Colonic mucosa (tissue), 4 donors: ENCODE results near the gene GRIK2. TPM values are rescaled to one million over a fixed set of nuclear protein-coding genes. Genes with fewer than 3 reads are reported as not detected.

Experiments used
- DNase-seq: peaks from one replicate; pipeline ENCODE4 v3.0.0-alpha.2; 2020
- H3K27ac ChIP-seq: fragments of 200-600 bp; one replicate; pipeline ENCODE4 v1.8.0; 2021
- H3K27me3 ChIP-seq: fragments of 200-600 bp; one replicate; pipeline ENCODE4 v1.8.0; 2021
- H3K36me3 ChIP-seq: fragments of 200-600 bp; one replicate; pipeline ENCODE4 v1.8.0; 2021
- H3K4me1 ChIP-seq: fragments of 200-600 bp; one replicate; pipeline ENCODE4 v1.8.0; 2021; ENCODE audit warnings: mild to moderate bottlenecking
- H3K4me3 ChIP-seq: fragments of 200-600 bp; one replicate; pipeline ENCODE4 v1.8.0; 2021
- H3K9ac ChIP-seq, 2 donors: one replicate each; pipeline ENCODE4 v1.7.0; 2013; ENCODE audit warnings: control low read depth in 2 of 2, low read depth in 2 of 2, low read length in 2 of 2
- H3K9me3 ChIP-seq: fragments of 200-600 bp; one replicate; pipeline ENCODE4 v1.8.0; 2021
- intact Hi-C: fragments of 100-400 bp; cut with DNase I; formaldehyde crosslinking; loops from one replicate; pipeline ENCODE4 v1.14.1; 2022
- total RNA-seq, 2 donors: library from RNA; stranded (reverse); fragmentation: NEBNext Ultra II Directional in 1 of 2; extraction: Animal tissue kit (Norgen Biotek cat#: 25700) in 1 of 2; gene quantifications; one replicate each; pipeline ENCODE4 v1.2.1, GENCODE V29; 2021
- TF ChIP-seq, protein P1 (sequence below): fragments of 200-600 bp; IDR thresholded peaks from one replicate; pipeline ENCODE4 v1.8.0; 2022; ENCODE audit warnings: antibody characterized with exemption, mild to moderate bottlenecking
- donor health status: healthy.
- donor health status: DM: no; HTN: no; CAD: no.
- donor health status: DM: no; HTN: no; CAD: no.

Gene GRIK2
- total RNA-seq, 2 donors from 2014 or later = 0.50 to 0.72 TPM

DNA sequence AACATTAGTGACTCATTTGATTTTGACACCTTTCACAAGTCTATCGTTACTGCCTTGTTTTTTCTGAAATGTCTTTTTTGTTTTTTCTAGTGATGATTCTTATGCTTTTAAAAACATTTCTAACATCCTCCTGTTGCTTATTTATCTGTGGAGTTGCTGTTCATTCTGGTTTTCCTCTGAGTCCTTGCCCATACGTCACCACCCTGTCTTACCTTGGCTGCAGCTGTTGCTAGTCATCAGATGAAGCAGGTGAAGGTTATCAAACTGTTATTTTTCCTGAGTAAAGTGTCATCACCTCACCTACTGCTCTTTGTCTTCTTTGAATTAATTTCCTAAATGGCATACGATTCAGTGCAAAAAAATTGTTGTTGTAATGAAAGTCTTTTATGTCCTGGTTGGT is 376.6 kb downstream of the GRIK2 start:
- H3K27me3 ChIP-seq = no peaks in the 10 kb centered on the region
- no peak for DNase-seq
- TF ChIP-seq, protein P1, sequence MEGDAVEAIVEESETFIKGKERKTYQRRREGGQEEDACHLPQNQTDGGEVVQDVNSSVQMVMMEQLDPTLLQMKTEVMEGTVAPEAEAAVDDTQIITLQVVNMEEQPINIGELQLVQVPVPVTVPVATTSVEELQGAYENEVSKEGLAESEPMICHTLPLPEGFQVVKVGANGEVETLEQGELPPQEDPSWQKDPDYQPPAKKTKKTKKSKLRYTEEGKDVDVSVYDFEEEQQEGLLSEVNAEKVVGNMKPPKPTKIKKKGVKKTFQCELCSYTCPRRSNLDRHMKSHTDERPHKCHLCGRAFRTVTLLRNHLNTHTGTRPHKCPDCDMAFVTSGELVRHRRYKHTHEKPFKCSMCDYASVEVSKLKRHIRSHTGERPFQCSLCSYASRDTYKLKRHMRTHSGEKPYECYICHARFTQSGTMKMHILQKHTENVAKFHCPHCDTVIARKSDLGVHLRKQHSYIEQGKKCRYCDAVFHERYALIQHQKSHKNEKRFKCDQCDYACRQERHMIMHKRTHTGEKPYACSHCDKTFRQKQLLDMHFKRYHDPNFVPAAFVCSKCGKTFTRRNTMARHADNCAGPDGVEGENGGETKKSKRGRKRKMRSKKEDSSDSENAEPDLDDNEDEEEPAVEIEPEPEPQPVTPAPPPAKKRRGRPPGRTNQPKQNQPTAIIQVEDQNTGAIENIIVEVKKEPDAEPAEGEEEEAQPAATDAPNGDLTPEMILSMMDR = no peak
- no peaks in the 10 kb centered on the region for H3K4me1 ChIP-seq
- H3K9me3 ChIP-seq = no peaks in the 10 kb centered on the region
- H3K4me3 ChIP-seq = no peak overlapping the region
- intact Hi-C loops = no loop called here
- no peak overlapping the region for H3K27ac ChIP-seq
- no peaks in the 10 kb centered on the region for H3K36me3 ChIP-seq
- no peak overlapping the region for H3K9ac ChIP-seq

DNA sequence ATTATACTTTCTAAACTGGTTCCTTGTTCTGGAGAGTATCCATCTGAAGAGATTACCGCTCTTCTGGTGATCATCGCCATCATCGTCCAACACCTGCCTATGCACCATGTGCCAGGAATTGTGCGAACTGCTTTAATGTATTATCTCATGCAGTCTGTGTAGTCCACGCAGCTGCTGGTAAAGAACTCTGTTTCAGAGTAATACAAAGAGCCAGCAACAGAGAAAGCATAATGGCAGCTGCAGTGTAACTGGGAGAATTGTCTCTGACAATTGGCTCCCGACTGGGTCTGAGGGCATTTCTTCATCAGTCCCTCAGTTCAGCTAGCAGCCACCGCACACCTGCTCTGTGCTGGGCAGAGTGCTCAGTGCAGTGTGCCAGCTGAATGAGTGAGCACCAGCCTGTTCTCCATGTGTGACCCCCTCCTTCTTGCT is 383.4 kb downstream of the GRIK2 start:
- intact Hi-C loops = no loop called here
- TF ChIP-seq, protein P1 = no peak
- H3K9ac ChIP-seq = no peak overlapping the region
- no peak overlapping the region for H3K27ac ChIP-seq
- H3K9me3 ChIP-seq = no peaks in the 10 kb centered on the region
- H3K27me3 ChIP-seq = no peaks in the 10 kb centered on the region
- no peaks in the 10 kb centered on the region for H3K36me3 ChIP-seq
- H3K4me1 ChIP-seq = no peaks in the 10 kb centered on the region
- H3K4me3 ChIP-seq = no peak overlapping the region
- DNase-seq = no peak

DNA sequence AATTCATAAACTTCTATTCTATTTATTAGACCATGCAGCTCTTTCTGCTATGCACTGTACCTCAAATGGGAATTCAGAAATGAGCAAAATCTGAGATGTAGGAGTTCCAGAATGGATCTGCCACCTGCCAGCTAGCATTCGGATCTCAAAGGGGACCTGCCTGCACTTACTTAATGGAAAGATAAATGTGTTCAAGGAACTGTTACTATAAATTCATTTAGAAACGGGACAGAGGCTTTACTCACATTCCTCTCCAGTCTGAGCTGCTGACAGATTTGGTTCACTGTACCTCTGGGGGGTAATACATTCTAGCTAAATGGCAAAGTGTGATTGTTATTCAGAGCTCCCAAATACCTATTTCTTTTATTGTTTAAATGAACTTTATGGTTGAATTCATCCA is 384.1 kb downstream of the GRIK2 start:
- no peak overlapping the region for H3K27ac ChIP-seq
- H3K4me3 ChIP-seq = no peak overlapping the region
- DNase-seq = no peak
- intact Hi-C loops = no loop called here
- TF ChIP-seq, protein P1 = no peak
- no peaks in the 10 kb centered on the region for H3K27me3 ChIP-seq
- no peak overlapping the region for H3K9ac ChIP-seq
- H3K4me1 ChIP-seq = no peaks in the 10 kb centered on the region
- no peaks in the 10 kb centered on the region for H3K9me3 ChIP-seq
- H3K36me3 ChIP-seq = no peaks in the 10 kb centered on the region

DNA sequence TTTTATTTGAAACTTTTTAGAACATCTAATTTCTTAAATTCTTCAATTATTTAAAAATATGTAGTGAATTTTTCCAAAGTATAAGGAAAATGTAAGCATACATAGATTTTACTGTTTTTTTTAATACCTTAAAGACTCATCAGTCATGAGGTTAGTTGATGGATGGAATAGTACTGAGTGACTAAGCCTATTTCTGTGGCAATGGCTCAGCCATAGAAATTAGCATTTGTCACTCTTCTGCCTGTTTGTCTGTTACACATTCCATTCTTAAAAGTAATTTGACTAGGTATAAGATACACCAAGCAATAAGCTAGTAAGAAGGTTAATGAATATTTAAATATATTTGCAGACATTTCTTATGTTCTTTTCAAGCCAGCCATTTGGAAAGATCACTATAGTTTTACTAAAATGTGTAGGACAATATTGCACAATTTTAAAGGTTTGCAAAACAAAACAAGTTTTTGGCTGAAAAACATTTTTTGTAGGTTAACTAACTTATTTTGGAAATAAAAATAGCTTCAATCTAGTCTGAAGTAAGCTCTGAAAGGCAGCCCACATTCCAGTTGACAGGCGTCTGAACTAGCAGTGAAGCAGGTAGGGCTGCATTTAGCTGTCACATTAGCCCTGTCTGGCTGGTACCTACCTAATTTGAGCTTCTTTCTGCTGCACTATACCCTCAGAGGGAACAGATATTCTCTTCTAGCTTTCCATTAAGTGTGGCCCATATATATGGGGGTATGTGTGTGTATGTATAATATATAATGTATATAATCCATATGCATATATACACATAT is 385.7 kb downstream of the GRIK2 start:
- Histone ChIP-seq H3K27me3 (no peaks in the 10 kb centered on the region), H3K36me3 (no peaks in the 10 kb centered on the region), H3K9me3 (no peaks in the 10 kb centered on the region), H3K27ac (no peak overlapping the region), H3K9ac (no peak overlapping the region), H3K4me3 (no peak overlapping the region), H3K4me1 (no peaks in the 10 kb centered on the region)
- TF ChIP-seq, protein P1 = no peak
- intact Hi-C loops = no loop called here
- DNase-seq = no peak

DNA sequence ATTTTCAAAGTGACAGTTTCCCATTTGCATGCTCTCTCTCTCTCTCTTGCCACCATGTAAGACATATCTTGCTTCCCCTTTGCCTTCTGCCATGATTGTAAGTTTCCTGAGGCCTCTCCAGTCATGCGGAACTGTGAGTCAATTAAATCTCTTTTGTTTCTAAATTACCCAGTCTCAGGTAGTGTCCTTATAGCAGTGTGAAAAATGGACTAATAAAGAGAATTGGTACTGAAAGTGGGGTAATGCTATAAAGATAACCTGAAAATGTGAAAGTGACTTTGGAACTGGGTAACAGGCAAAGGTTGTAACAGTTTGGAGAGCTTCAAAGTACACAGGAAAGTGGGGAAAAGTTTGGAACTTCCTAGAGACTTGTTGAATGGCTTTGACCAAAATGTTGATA is 389.8 kb downstream of the GRIK2 start:
- H3K9me3 ChIP-seq = no peaks in the 10 kb centered on the region
- no peak overlapping the region for H3K9ac ChIP-seq
- intact Hi-C loops = no loop called here
- H3K27ac ChIP-seq = no peak overlapping the region
- H3K27me3 ChIP-seq = no peaks in the 10 kb centered on the region
- TF ChIP-seq, protein P1 = no peak
- no peak for DNase-seq
- H3K4me3 ChIP-seq = no peak overlapping the region
- no peaks in the 10 kb centered on the region for H3K36me3 ChIP-seq
- no peaks in the 10 kb centered on the region for H3K4me1 ChIP-seq
